Measurements from ENCODE around the gene MBNL2.

DNA sequence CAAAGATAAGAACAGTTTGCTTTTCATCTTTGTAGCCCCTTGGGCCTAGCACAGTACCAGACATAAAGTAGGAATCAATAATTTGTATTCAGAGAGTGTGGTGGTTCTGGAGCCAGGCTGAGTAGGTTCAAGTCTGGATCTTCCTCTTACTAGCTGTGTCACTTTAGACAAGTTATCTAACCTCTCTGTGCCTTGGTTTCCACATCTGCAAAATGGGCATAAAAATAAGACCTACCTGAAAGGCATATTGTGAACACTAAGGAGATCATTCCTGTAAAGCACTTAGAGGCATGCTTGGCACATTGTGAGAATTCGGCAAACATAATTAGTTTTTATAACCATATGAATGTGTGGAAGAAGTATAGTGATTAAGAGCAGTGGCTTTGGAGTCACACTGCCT lies 95.8 kb downstream of the MBNL2 start:
- TF ChIP-seq, protein P1, sequence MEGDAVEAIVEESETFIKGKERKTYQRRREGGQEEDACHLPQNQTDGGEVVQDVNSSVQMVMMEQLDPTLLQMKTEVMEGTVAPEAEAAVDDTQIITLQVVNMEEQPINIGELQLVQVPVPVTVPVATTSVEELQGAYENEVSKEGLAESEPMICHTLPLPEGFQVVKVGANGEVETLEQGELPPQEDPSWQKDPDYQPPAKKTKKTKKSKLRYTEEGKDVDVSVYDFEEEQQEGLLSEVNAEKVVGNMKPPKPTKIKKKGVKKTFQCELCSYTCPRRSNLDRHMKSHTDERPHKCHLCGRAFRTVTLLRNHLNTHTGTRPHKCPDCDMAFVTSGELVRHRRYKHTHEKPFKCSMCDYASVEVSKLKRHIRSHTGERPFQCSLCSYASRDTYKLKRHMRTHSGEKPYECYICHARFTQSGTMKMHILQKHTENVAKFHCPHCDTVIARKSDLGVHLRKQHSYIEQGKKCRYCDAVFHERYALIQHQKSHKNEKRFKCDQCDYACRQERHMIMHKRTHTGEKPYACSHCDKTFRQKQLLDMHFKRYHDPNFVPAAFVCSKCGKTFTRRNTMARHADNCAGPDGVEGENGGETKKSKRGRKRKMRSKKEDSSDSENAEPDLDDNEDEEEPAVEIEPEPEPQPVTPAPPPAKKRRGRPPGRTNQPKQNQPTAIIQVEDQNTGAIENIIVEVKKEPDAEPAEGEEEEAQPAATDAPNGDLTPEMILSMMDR (IDR thresholded peaks at IDR 0.05; ENCODE audit: insufficient read depth, low read length, poor library complexity, severe bottlenecking) = no peak
- no peak for TF ChIP-seq EZH2phosphoT487 (conservative IDR thresholded peaks at IDR 0.05; ENCODE audit: low read length)
